ENCODE measurements around the gene AP3D1. TPM values are rescaled to one million over a fixed set of nuclear protein-coding genes. Genes with fewer than 3 reads are reported as not detected.

Gene AP3D1
- total RNA-seq, 1 donor from 2014 or later, result 157 TPM

- no peak for TF ChIP-seq CTCF (IDR thresholded peaks at IDR 0.05)
- no peaks in the 10 kb centered on the region for H3K27me3 Mint-ChIP-seq (ENCODE audit: low read depth)
- H3K36me3 Mint-ChIP-seq (ENCODE audit: low read depth), result peaks cover 20% of the 10 kb centered on the region
- no peak overlapping the region for H3K4me3 Mint-ChIP-seq (ENCODE audit: unreplicated experiment)
- no peak for DNase-seq (ENCODE audit: low spot score)
- no peak overlapping the region for H3K27ac Mint-ChIP-seq (ENCODE audit: unreplicated experiment)
- no peaks in the 10 kb centered on the region for H3K4me1 Mint-ChIP-seq (ENCODE audit: low read depth)
- H3K9me3 Mint-ChIP-seq (ENCODE audit: low read depth), result no peaks in the 10 kb centered on the region
These were observed 73.3 kb downstream of the AP3D1 start for GRCh38 chr19:2077833-2078619.

- H3K27me3 Mint-ChIP-seq (ENCODE audit: low read depth), result no peaks in the 10 kb centered on the region
- no peak for DNase-seq (ENCODE audit: low spot score)
- no peak overlapping the region for H3K27ac Mint-ChIP-seq (ENCODE audit: unreplicated experiment)
- TF ChIP-seq CTCF (IDR thresholded peaks at IDR 0.05), result no peak
- no peaks in the 10 kb centered on the region for H3K9me3 Mint-ChIP-seq (ENCODE audit: low read depth)
- H3K4me1 Mint-ChIP-seq (ENCODE audit: low read depth), result no peaks in the 10 kb centered on the region
- no peak overlapping the region for H3K4me3 Mint-ChIP-seq (ENCODE audit: unreplicated experiment)
- H3K36me3 Mint-ChIP-seq (ENCODE audit: low read depth), result peaks cover 25% of the 10 kb centered on the region
These were observed 74.0 kb downstream of the AP3D1 start for GRCh38 chr19:2077398-2077797.

GRCh38 chr19:2076526-2076944, 74.8 kb downstream of the AP3D1 start:
- no peaks in the 10 kb centered on the region for H3K9me3 Mint-ChIP-seq (ENCODE audit: low read depth)
- no peaks in the 10 kb centered on the region for H3K27me3 Mint-ChIP-seq (ENCODE audit: low read depth)
- no peak for DNase-seq (ENCODE audit: low spot score)
- TF ChIP-seq CTCF (IDR thresholded peaks at IDR 0.05), result no peak
- peaks cover 29% of the 10 kb centered on the region for H3K36me3 Mint-ChIP-seq (ENCODE audit: low read depth)
- H3K4me3 Mint-ChIP-seq (ENCODE audit: unreplicated experiment), result no peak overlapping the region
- no peaks in the 10 kb centered on the region for H3K4me1 Mint-ChIP-seq (ENCODE audit: low read depth)
- no peak overlapping the region for H3K27ac Mint-ChIP-seq (ENCODE audit: unreplicated experiment)

DNA sequence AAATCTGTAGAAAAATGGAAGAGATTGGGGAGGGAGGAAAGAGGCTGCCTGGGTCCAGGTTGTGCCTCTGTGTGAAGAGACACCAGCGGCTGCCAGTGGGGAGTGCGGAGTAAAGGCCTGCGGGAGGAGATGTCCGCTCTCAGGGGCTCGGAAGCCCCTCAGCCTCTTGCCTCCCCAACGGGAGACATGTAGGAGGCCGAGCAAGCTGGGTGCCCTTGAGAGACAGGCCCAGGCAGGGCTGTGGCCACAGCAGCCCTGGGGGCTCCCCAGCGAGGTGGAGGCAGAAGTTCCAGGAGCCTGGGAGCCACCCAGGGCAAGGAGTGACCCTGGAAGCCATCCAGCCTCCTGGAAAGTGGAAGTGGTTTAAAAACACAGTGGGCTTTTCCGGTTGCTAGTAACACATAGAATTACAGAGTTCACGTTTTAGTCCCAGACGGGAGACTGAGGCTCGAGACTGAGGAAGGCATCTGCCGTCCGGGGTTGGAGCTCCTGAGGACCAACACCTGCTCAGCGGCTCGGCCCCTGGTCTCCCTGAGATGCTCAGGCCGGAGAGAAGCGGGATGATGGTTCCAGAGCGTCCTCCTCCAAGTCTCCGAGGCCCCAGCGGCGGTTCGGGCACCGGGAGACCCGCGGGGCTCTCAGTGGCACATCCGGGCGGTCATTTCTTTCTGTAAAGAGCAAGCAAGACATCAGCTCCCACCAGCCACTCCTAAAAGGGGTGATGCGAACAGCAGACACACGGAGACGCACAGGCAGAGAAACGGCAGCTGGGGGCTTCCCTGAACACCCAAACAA, 78.4 kb downstream of the AP3D1 start:
- peaks cover 5% of the 10 kb centered on the region for H3K4me1 Mint-ChIP-seq (ENCODE audit: low read depth)
- no peaks in the 10 kb centered on the region for H3K9me3 Mint-ChIP-seq (ENCODE audit: low read depth)
- no peak overlapping the region for H3K27ac Mint-ChIP-seq (ENCODE audit: unreplicated experiment)
- no peak for DNase-seq (ENCODE audit: low spot score)
- no peaks in the 10 kb centered on the region for H3K27me3 Mint-ChIP-seq (ENCODE audit: low read depth)
- no peak for TF ChIP-seq CTCF (IDR thresholded peaks at IDR 0.05)
- no peak overlapping the region for H3K4me3 Mint-ChIP-seq (ENCODE audit: unreplicated experiment)
- peaks cover 28% of the 10 kb centered on the region for H3K36me3 Mint-ChIP-seq (ENCODE audit: low read depth)

DNA sequence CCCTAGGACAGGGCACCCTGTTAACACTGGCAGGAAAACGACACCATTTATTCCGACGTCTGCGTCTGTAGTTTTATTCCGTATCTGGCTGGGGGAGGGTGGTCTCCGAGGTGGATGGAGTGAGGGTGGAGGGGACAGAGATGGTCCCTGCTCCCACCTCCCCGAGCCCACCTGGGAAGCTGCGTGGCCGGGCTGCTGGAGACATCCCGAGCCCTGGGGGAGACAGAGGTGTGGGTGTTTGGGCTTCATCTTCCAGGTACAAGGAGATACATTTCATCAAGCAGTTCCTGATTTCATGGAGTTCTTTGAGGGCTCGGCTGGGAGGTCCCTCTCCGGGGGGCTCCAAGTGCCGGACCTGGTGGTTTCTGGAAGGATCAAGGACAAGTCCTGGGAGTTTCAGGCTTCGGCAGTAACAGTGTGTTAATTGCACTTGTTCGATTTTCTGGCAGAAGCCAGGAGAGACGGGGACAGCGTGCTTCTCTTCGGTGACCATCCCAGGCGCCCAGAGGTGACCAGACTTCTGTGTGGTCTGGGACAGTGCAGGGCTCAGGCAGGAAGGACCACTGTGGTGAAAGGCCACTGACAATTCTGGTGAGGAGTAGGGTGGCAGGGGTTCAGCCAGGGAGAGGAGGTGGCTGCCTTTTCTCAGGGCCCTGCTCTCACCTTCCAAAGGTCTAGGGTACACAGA, 80.2 kb downstream of the AP3D1 start:
- TF ChIP-seq CTCF (IDR thresholded peaks at IDR 0.05), result no peak
- H3K27ac Mint-ChIP-seq (ENCODE audit: unreplicated experiment), result no peak overlapping the region
- no peak overlapping the region for H3K4me3 Mint-ChIP-seq (ENCODE audit: unreplicated experiment)
- DNase-seq (ENCODE audit: low spot score), result no peak
- H3K36me3 Mint-ChIP-seq (ENCODE audit: low read depth), result peaks cover 21% of the 10 kb centered on the region
- no peaks in the 10 kb centered on the region for H3K9me3 Mint-ChIP-seq (ENCODE audit: low read depth)
- no peaks in the 10 kb centered on the region for H3K27me3 Mint-ChIP-seq (ENCODE audit: low read depth)
- peaks cover 5% of the 10 kb centered on the region for H3K4me1 Mint-ChIP-seq (ENCODE audit: low read depth)

Measured in chondrocyte (in vitro differentiated cells).